Lower leg skin (tissue), 3 donors: ENCODE measurements around the gene ATAD3C.
"Not testable (repeated sequence)": the region's sequence is repeated elsewhere in the genome, so short reads cannot be mapped to it uniquely, and the experiment has no call there.

Source experiments
- CTCF ChIP-seq, 3 donors: fragments of 450-650 bp; IDR thresholded peaks; one replicate each; pipeline ENCODE4 v1.5.1; 2016; ENCODE audit warnings: antibody characterized with exemption in 3 of 3, mild to moderate bottlenecking in 3 of 3, moderate library complexity in 2 of 3
- POLR2A ChIP-seq, 2 donors: fragments of 450-650 bp; IDR thresholded peaks; one replicate each; pipeline ENCODE4 v1.6.1; 2016 to 2017; ENCODE audit warnings: antibody characterized with exemption in 2 of 2, mild to moderate bottlenecking in 1 of 2, moderate library complexity in 1 of 2

- not testable (repeated sequence) for TF ChIP-seq CTCF, POLR2A (IDR thresholded peaks at IDR 0.05)
These were observed 2.9 kb upstream of the ATAD3C start for GRCh38 chr1:1446631-1447030.
